ENCODE results near the gene CCDC183. TPM values are rescaled to one million over a fixed set of nuclear protein-coding genes. Genes with fewer than 3 reads are reported as not detected.
"Not testable (repeated sequence)": the region's sequence is repeated elsewhere in the genome, so short reads cannot be mapped to it uniquely, and the experiment has no call there.

The CCDC183 gene
- total RNA-seq, 1 donor from 2014 or later = not detected

DNA sequence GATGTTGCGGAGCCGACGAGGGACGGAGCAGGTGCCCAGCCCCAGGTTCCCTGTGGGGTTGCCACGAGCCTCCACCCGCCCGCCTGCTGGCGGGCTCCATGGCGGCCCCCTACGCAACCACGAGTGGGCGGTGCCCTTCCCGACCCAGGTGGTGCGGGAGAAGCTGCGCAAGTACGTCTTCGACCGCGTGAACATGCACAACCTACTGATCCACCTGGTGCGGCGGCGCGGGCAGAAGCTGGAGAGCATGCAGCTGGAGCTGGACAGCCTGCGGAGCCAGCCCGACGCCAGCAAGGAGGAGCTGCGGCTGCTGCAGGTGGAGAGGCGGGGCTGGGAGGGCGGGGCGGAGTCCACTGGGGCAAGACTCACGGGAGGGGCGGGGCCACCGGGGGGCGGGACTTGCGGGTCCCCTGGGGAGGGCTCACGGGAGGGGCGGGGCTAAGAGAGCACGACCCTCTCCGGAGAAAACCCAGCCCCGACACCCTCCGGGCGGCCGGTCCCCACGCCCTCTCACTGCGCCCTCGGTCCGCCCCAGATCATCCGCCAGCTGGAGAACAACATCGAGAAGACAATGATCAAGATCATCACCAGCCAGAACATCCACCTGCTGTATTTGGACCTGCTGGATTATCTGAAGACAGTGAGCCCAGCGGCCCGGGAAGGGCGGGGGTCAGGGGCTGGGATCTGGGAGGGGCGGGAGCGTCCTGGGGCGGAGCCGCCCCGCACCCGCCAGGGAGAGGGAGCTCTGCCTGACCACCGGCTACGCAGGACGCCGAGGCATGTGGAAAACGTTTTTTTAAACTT, 3.9 kb downstream of the CCDC183 start:
- DNase-seq (ENCODE audit: low spot score) = peak; percentile 83

- no peak for DNase-seq (ENCODE audit: low spot score)
Measured at GRCh38 chr9:136802321-136802720, 6.2 kb downstream of the CCDC183 start.

GRCh38 chr9:136803009-136803550, 6.9 kb downstream of the CCDC183 start:
- DNase-seq (ENCODE audit: low spot score) = not testable (repeated sequence)

DNA sequence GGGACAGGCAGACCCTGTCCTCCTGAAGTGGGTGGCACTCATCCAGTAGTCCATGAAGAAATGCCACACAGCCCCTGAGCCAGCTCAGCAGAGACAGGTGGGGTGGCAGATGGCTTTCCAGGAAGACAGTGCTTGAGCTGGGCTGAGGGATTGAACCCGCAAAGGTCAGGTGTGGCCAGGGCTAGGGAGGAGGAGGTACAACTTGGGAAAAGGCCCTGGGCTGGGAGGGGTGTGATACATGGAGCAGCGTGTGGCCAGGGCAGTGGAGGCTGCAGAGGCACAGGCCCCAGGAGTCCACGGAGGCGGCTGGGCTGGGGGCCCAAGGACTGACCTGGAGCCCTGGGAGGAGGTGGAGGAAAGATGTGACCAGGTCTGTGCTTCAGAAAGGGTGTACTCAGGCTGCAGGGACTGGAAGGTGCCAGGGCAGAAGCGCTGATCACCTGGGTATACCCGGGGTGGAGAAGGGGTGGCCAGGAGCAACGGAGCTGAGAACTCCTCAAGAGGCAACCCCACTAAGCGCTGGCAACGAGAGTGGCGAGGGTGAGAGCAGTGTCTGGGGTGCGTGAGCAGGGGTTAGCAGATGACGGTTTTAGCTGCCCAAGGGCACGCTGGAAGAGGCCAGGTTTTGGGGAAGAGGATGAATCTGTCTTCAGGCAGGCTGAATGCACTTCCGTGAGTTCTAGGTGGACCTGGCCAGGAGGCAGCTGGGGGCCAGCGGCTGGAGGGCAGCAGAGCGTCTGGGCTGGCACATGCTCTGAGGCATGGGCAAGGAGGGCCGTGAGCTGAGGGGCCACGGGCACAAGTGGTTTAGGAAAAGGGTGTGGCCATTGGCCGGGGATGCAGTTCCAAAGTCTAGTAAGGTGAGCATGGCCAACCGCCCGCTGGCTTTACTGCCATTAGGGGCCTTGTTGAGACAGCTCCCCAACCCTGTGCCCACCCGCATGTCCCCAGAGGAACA, 7.7 kb downstream of the CCDC183 start:
- DNase-seq (ENCODE audit: low spot score) = no peak

- DNase-seq (ENCODE audit: low spot score) = no peak
Measured at GRCh38 chr9:136804509-136805206, 8.5 kb downstream of the CCDC183 start.

GRCh38 chr9:136805207-136805740, 9.1 kb downstream of the CCDC183 start:
- no peak for DNase-seq (ENCODE audit: low spot score)

DNA sequence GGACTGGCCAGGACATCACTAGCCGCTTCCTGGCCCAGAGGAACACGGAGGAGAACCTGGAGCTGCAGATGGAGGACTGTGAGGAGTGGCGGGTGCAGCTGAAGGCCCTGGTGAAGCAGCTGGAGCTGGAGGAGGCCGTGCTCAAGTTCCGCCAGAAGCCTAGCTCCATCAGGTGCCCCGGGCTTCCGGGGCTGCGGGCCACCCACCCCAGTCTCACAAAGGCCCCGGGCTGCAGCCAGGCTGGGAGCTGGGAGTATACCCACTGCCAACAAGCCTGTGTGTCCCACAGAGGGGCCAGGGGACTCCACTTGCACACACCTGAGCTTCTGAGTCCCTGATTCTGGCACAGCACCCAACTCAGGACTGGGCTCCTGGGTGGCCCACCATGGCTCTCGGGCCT, 9.9 kb downstream of the CCDC183 start:
- no peak for DNase-seq (ENCODE audit: low spot score)

GRCh38 chr9:136806631-136807201, 10.6 kb downstream of the CCDC183 start:
- DNase-seq (ENCODE audit: low spot score) = no peak

- peak; percentile 80 for DNase-seq (ENCODE audit: low spot score)
Measured at GRCh38 chr9:136807281-136808074, 11.3 kb downstream of the CCDC183 start, which contains the start of gene RABL6. Gene RABL6, plus strand, starts transcription at chr9:136807948. Its CDS starts 249 bp downstream, at chr9:136808197.

DNA sequence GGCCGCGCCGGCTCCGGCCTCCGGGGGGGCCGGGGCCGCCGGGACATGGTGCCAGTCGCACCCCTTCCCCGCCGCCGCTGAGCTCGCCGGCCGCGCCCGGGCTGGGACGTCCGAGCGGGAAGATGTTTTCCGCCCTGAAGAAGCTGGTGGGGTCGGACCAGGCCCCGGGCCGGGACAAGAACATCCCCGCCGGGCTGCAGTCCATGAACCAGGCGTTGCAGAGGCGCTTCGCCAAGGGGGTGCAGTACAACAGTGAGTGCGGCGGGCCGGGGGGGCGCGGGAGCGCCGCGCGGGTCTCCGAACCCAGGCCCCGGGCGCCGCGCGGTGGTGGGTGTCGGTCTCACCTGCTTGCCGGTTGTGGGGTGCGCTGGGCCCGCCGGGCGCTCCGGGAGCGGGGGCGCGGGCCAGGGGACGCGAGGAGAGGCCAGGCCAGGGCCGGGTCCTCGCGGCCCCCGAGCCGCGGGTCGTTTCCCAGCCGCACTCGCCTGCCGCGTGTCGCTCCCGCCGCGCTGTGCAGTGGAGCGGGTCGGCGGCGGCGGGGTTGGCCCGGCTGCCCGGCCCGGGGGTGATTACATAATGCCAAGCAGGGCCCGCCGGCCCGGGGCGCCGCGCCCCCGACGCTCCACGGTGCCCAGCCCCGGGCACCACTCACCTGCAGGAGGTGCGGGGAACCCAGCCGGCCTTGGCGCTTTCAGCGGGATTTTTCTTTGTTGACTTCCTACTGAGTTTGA, 12.1 kb downstream of the CCDC183 start:
- DNase-seq (ENCODE audit: low spot score) = no peak

- DNase-seq (ENCODE audit: low spot score) = peak; percentile 53
Measured at GRCh38 chr9:136808806-136809158, 12.6 kb downstream of the CCDC183 start.

DNA sequence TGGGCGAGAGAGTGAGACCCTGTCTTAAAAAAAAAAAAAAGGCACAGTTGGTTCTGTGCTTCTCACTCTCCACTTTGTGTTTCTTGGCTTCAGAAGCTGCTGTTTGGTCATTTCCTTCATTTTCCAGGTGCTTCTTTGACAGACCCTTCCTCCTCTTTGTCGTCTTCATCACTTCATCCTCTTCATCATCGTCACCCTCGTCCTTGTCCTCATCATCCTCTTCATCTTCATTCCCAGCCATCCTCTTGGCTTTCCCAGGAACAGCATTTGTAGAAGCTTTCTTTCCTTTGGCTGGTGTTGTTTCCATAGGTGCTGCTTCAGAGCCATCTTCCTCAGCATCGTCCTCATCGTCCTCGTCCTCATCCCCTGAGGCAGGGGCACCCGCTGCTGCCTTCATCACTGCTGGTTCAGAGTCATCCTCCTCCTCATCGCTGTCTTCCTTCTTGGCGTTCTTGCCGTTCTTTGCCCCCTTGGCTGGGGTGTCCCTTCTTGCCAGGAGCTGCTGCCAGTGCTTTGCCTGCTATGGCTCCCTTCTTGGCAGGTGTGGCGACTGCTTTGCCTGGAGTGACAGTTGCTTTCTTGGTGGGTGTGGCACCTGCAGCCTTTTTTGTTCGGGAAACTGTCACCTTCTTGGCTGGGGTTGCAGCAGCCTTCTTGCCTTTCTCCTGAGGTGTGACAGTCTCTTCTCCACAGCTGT, 18.7 kb downstream of the CCDC183 start:
- no peak for DNase-seq (ENCODE audit: low spot score)

DNA sequence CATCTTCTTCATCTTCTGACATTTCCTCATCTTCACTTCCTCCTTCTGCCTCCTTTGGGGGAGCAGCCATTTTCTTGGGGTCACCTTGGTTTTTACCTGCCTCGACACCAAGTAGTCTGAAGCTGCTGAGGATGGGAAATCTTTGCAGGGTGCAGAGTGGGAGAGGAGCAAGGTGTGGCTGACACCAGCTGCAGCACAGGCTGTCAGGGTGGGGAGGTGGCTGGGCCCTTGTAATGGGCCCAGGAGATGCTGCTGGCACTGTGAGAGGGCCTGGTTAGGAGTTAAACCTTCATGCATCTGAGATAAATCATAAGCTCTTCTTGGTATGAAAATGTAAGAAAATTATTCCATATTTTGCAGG, 19.3 kb downstream of the CCDC183 start:
- DNase-seq (ENCODE audit: low spot score) = no peak

DNA sequence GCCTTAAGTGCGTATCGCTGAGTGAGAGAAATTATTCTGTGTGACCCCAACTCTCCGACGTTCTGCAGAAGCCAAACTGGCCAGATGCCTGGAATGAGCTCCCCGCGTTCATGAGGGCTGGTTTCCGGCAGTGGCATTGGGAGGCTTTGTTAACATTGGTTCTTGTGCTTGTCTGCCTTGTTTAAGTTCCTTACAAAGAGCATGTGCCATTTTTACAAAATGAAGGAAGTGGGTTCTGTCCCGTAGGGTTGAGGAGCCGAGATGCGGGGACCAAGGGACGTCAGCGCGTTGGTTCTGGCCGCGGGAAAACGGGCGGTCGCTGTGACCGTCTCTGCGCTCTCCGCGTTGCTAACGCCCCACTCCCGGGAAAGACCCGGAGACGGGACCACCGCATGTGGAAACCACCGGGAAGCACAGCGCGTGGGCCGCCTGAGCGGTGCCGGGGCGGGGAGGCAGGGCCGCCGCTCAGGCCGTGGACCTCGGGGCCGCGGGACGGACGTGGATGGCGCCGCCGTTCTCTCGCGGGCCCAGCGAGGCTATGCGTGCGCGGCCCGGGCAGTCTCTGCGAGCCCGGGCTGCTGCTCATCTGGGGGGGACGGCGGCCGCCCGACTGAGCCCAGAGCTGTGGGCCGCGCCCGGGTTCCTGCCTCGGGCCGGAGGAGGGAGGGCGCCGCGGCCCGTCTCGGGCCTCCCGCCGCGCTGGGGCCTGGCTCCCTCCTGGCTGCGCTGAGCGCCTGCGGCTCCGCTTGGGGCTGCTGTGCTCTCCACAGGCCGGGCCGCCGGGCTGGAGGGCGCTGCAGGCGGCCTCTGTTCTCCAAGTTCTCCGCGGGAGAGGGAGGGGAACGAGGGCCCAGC, 25.1 kb downstream of the CCDC183 start:
- DNase-seq (ENCODE audit: low spot score) = peak; percentile 33

DNA sequence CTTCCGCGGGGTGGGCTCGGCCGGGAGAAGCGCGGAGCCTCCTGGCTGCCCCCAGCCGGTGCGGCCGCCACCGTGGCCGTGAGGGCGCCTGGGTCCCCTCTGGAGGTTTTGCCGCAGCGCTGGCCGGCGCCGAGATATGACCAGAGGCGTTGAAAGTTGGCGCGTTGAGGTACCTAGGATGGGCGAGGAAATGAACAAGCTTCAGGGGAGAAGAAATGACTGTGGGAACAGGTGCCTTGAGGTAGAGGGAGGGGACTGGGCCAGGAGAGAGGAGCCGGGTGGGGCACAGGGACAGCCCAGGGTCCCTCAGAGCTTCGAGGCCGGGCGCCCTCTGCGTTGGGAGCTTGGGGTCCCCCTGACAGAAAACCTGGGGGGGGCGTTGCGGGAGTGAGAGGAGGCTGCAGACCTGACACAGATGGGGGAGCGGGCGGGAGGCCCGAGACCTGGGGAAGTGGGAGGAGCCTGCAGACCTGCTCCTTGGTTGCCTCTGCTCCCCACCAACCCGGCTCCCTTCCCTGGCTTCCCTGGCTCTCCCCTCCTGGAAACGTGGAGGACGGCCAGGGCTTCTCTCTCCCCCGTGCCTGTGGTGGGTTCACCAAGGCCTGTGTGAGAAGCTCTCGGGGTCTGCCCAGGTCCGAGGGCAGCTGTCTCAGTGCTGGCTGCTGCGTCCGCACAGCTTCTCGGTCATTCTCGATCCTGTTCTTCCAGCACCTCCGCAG, 25.8 kb downstream of the CCDC183 start:
- no peak for DNase-seq (ENCODE audit: low spot score)

DNA sequence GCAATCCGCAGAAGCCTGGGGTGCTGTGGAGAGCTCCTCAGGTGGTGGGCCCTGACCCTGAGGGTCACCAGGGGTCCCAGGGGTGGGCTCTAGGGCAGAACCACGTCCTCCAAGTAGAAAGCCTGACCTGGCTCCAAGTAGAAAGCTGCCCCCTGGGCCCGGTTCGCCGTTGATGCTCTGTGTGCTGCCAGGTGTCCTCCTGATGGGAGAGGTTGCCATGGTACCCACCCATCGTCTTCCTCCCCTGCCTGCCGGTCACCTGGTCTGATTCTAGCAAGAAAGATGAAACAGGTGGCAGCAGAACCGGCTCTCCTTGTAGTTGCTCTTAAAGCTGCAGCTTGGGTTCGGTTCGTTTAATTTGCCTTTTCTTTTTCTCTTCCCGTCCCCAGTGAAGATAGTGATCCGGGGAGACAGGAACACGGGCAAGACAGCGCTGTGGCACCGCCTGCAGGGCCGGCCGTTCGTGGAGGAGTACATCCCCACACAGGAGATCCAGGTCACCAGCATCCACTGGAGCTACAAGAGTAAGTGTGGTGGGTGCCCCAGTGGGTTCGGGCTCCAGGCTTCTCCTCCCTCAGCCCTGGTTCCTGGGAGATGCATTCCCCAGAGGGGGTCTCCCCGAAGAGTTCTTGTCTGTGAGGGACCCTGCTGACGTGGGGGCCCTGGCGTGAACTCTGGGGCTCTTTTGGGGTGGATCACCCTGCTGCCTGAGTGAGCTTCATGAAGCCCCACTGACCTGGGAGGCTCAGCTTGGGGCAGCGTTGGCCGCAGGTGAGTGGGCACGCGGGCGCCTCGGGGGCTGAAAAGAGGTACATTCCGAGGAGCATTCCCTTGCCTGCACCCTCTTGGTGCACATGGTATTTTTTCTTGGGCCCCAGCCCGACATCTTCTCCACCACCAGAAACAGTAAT, 27.3 kb downstream of the CCDC183 start:
- no peak for DNase-seq (ENCODE audit: low spot score)

Data from umbilical cord (tissue), 2 donors.